Adrenal gland (tissue), 12 donors: Measurements from ENCODE around the gene SHISA6. TPM values are rescaled to one million over a fixed set of nuclear protein-coding genes. Genes with fewer than 3 reads are reported as not detected.

Experiments
- DNase-seq, 7 donors: peaks; one replicate each; pipeline ENCODE4 v3.0.0-alpha.2; 2019 to 2020
- H3K27ac ChIP-seq, 5 donors: fragments of 200-600 bp; sonication (generic) in 4 of 5; 1 replicate in 3 of 5; 2 replicates in 2 of 5; pipeline versions ENCODE4 v1.5.1 to v1.8.0; 2016 to 2020; ENCODE audit warnings: mild to moderate bottlenecking in 1 of 5
- H3K27me3 ChIP-seq: fragments of 200-600 bp; 2 replicates; pipeline ENCODE4 v1.8.0; 2021
- H3K36me3 ChIP-seq, 2 donors: fragments of 200-600 bp; replicated peaks in 1 of 2; 1 replicate in 1 of 2; 2 replicates in 1 of 2; pipeline versions ENCODE4 v1.5.1 to v1.8.0; 2018 to 2022
- H3K4me1 ChIP-seq, 2 donors: fragments of 200-600 bp; replicated peaks in 1 of 2; 1 replicate in 1 of 2; 2 replicates in 1 of 2; pipeline versions ENCODE4 v1.5.1 to v1.8.0; 2018 to 2021
- H3K4me3 ChIP-seq, 4 donors: fragments of 200-600 bp; sonication (generic) in 3 of 4; one replicate each; pipeline ENCODE4 v1.5.1; 2016 to 2018
- H3K9me3 ChIP-seq, 3 donors: fragments of 200-600 bp; sonication (generic) in 1 of 3; replicated peaks in 1 of 3; 1 replicate in 2 of 3; 2 replicates in 1 of 3; pipeline versions ENCODE4 v1.5.1 to v1.8.0; 2016 to 2021
- CTCF ChIP-seq, 6 experiments: fragments of 450-650 bp in 4 of 6; fragments of 200-600 bp in 2 of 6; sonication (generic) in 1 of 6; IDR thresholded peaks; 1 replicate in 5 of 6; 2 replicates in 1 of 6; pipeline versions ENCODE4 v1.5.1 to v1.8.0; 2016 to 2021; ENCODE audit warnings: antibody characterized with exemption in 6 of 6, mild to moderate bottlenecking in 2 of 6, moderate library complexity in 1 of 6
- POLR2A ChIP-seq, 2 donors: fragments of 450-650 bp; IDR thresholded peaks; one replicate each; pipeline ENCODE4 v1.6.1; 2017; ENCODE audit warnings: antibody characterized with exemption in 2 of 2, mild to moderate bottlenecking in 2 of 2, moderate library complexity in 1 of 2
- WGBS, 4 donors: extraction: QIAGEN DNeasy Blood & Tissue Kit in 2 of 4; methylation state at CpG; one replicate each; pipeline versions ENCODE4 v1.1.5 to v1.1.7; 2013 to 2017; 5-methylcytosine and 5-hydroxymethylcytosine counted together
- intact Hi-C, 2 donors: fragments of 100-400 bp; cut with DNase I; formaldehyde crosslinking; loops; one replicate each; pipeline versions ENCODE4 v1.14.1 to v1.15.0; 2022 to 2023
- polyA plus RNA-seq, 3 donors: library from polyadenylated mRNA; stranded (reverse); fragments of 200-250 nt in 2 of 3; fragments of 350-450 nt in 1 of 3; fragmentation: Illumina TruSeq in 1 of 3; extraction: RNeasy Lipid Tissue Mini Kit (QIAGEN cat#74804) in 1 of 3; gene quantifications; one replicate each; pipeline ENCODE4 v1.2.3, GENCODE V29; 2013 to 2014
- total RNA-seq, 9 donors: library from RNA; depleted of rRNA in 4 of 9; stranded (reverse); fragments of >200 nt in 4 of 9; fragments of 120-200 nt in 1 of 9; fragmentation: NEBNext Ultra II Directional in 1 of 9; extraction: Animal tissue kit (Norgen Biotek cat#: 25700) in 1 of 9; gene quantifications; one replicate each; pipeline versions ENCODE4 v1.1.0 to v1.2.4, GENCODE V29; 2013 to 2023
- donor health status: healthy with polysubstance abuse.
- donor health status: Bipolar disorder and iron deficiency.
- donor health status: DM: yes; HTN: yes; CAD: no.
- donor health status: DM: no; HTN: no; CAD: no.
- donor health status: DM: no; HTN: no; CAD: no.
- donor health status: DM: yes; HTN: yes; CAD: no.

Gene SHISA6
- total and polyA plus RNA-seq, 12 donors: 0.09 to 2.0 (median 0.57) TPM

DNA sequence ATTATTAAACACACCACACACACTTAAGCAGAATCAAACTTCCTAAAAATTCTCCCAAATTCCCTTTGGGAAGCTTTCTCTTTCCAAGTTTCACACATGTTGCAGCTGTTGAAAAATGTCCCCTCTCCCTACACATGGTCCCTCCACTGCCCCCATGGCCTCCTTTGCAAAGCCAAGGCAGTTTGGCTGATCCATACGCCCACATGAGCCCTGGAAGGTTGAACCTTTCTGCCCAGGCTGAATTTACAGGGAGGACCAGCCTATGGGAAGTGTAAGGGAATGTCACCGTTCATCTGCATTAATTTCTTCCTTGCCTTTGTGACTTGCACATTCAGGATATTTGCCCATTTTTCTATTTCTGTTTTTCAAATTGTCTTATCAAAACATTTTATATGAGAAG, 31.1 kb upstream of the SHISA6 start:
- no peaks in the 10 kb centered on the region for H3K27me3 ChIP-seq
- TF ChIP-seq CTCF (IDR thresholded peaks at IDR 0.05): no peak
- TF ChIP-seq POLR2A (IDR thresholded peaks at IDR 0.05): no peak
- H3K27ac ChIP-seq: no peak overlapping the region
- H3K36me3 ChIP-seq: no peaks in the 10 kb centered on the region
- peaks cover 0 to 9% (median 0%) of the 10 kb centered on the region in 3 donors for H3K9me3 ChIP-seq
- H3K4me3 ChIP-seq: no peak overlapping the region
- intact Hi-C loops: no loop called here
- 58 to 66% (median 62%) methylated on average over 2 of the region's 2 CpGs for WGBS, 4 donors
- DNase-seq: no peak
- H3K4me1 ChIP-seq: no peaks in the 10 kb centered on the region

DNA sequence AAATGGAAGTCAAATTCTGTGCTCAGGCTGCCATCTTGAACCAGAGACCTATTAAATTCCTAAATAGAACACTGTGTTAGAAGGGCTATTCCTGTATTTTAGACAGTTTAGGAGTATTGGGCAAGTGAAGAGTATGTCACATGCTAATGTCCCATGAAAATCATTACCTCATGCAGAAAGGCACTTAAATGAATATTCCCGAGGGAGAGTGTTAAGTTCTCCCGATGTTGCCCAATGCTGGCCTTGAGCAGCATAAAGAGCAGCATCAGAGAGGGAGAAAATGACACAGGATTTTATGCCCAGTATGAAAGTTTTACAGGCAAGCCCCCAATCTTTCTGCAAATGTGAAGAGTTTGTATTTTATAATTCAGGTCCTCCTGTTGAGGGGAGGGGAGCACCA, 28.2 kb upstream of the SHISA6 start:
- DNase-seq: no peak
- Histone ChIP-seq H3K4me1 (no peaks in the 10 kb centered on the region), H3K9me3 (peaks cover 0 to 9% (median 0%) of the 10 kb centered on the region in 3 donors), H3K27me3 (no peaks in the 10 kb centered on the region), H3K4me3 (no peak overlapping the region), H3K36me3 (no peaks in the 10 kb centered on the region), H3K27ac (no peak overlapping the region)
- intact Hi-C loops: no loop called here
- TF ChIP-seq CTCF (IDR thresholded peaks at IDR 0.05): no peak
- no peak for TF ChIP-seq POLR2A (IDR thresholded peaks at IDR 0.05)
- 60 to 74% (median 62%) methylated on average over 2 of the region's 2 CpGs for WGBS, 4 donors

DNA sequence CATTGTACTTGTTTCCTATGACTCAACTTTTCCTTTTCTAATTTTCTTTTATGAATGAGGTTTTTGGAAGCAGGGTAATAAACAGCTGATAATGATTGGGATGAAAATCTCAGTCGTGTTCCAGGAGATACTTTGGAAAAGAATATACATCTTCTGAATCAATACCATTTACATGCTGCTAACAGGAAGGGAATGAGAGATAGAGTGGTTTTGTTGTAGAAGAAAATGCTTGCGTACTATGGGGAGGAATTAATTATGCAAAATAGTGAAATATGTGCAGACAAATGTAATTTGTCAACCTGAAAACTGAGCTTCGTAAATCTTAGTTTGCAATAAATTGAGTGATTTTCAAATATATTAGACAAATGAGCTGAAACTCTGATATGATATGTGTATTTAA, 24.0 kb upstream of the SHISA6 start:
- Histone ChIP-seq H3K9me3 (no peaks in the 10 kb centered on the region), H3K27me3 (no peaks in the 10 kb centered on the region), H3K36me3 (no peaks in the 10 kb centered on the region), H3K27ac (no peak overlapping the region), H3K4me1 (no peaks in the 10 kb centered on the region), H3K4me3 (no peak overlapping the region)
- no peak for DNase-seq
- intact Hi-C loops: no loop called here
- 63 to 75% (median 73%) methylated on average over 3 of the region's 3 CpGs for WGBS, 4 donors
- TF ChIP-seq CTCF (IDR thresholded peaks at IDR 0.05) (no peak), POLR2A (IDR thresholded peaks at IDR 0.05) (no peak)

DNA sequence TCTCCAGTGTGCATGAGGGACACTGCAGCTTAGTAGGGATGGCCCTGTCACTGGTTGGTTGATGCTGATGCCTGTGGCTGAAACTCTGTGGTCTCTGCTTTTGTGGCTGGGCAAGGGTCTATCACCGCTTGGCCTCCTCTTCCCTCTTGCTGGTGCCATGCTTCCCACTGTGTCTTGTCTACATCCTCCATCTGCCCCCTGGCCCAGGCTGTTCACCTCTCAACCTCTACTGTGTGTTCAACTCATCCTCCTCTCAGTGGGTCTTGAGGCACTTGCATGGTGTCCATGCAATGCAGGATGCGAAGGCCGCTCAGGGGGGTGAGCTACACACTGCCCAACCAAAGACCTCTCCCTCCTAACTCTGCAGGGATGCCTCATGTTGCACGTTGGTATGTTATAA, 19.8 kb upstream of the SHISA6 start:
- no peaks in the 10 kb centered on the region for H3K4me1 ChIP-seq
- H3K27me3 ChIP-seq: peaks cover 4% of the 10 kb centered on the region
- H3K9me3 ChIP-seq: no peaks in the 10 kb centered on the region
- no peak overlapping the region for H3K4me3 ChIP-seq
- TF ChIP-seq CTCF (IDR thresholded peaks at IDR 0.05) (no peak), POLR2A (IDR thresholded peaks at IDR 0.05) (no peak)
- H3K36me3 ChIP-seq: no peaks in the 10 kb centered on the region
- H3K27ac ChIP-seq: no peak overlapping the region
- 72 to 84% (median 79%) methylated on average over 4 of the region's 4 CpGs for WGBS, 4 donors
- intact Hi-C loops: no loop called here
- no peak for DNase-seq
